ENCODE measurements around the gene XPOT. TPM values are rescaled to one million over a fixed set of nuclear protein-coding genes. Genes with fewer than 3 reads are reported as not detected.

XPOT gene
- total and polyA plus RNA-seq, 2 of the 4 experiments (the other 2 are of a cell fraction), result 40.9 to 80.8 TPM

- in situ Hi-C loops (cut with MboI; ENCODE audit: low sequenced_read_pairs), result no loop called here
- H4K5ac ChIP-seq (ENCODE audit: low read depth, low read length), result no peak overlapping the region
- no TSS peak for BruUV-seq (replicated peaks)
Measured at GRCh38 chr12:64466178-64466577, 62.0 kb downstream of the XPOT start.

More at GRCh38 chr12:64466178-64466577, 62.0 kb downstream of the XPOT start:
- peaks cover 8% of the 10 kb centered on the region; the same call in 1 of the 2 replicates for H4K20me1 ChIP-seq (ENCODE audit: insufficient read depth, low read length)
- ChIA-PET POLR2A (ENCODE audit: unreplicated experiment) (no interaction called here), CTCF (no interaction called here)
- no peak overlapping the region for H2AK9ac ChIP-seq (replicated peaks; ENCODE audit: low read depth, low read length, poor library complexity)
- no peak overlapping the region for H3K14ac ChIP-seq (replicated peaks; ENCODE audit: low read depth, low read length)
- H2BK20ac ChIP-seq (ENCODE audit: low read depth, low read length), result no peak overlapping the region
- DNase-seq, result no peak
- no peak overlapping the region for H3K27ac ChIP-seq (ENCODE audit: insufficient read depth, low read length)
- H3K9me1 ChIP-seq (ENCODE audit: insufficient read depth, low read length), result peaks cover 19% of the 10 kb centered on the region
- H3K18ac ChIP-seq (ENCODE audit: low read depth, low read length), result no peak overlapping the region
- no peak overlapping the region for H3K9ac ChIP-seq (ENCODE audit: low read depth, low read length)
- H2AFZ ChIP-seq (replicated peaks; ENCODE audit: low read length, poor library complexity), result no peak overlapping the region
- no peak overlapping the region for H3K4me3 ChIP-seq (ENCODE audit: insufficient read depth, low read depth, low read length)
- no peak overlapping the region for H4K8ac ChIP-seq (ENCODE audit: low read depth in 2 of 2, low read length in 2 of 2)
- peaks cover 6% of the 10 kb centered on the region for H3K4me1 ChIP-seq (ENCODE audit: control insufficient read depth, insufficient read depth, low read length)
- H3K56ac ChIP-seq (ENCODE audit: extremely low read depth, insufficient read depth, low read length), result no peak overlapping the region
- no peak for ATAC-seq (ENCODE audit: low read depth)
- no peak overlapping the region for H2BK15ac ChIP-seq (ENCODE audit: low read depth, low read length)
- dilution Hi-C loops (cut with HindIII; ENCODE audit: low sequenced_read_pairs, unreplicated experiment), result no loop called here
- intact Hi-C loops (cut with micrococcal nuclease), result no loop called here
- H4K91ac ChIP-seq (ENCODE audit: insufficient read depth, low read depth, low read length), result no peak overlapping the region
- no peak overlapping the region for H3K4ac ChIP-seq (ENCODE audit: low read depth, low read length)
- H3K27me3 ChIP-seq (ENCODE audit: control insufficient read depth, insufficient read depth, low read length), result no peaks in the 10 kb centered on the region
- TF ChIP-seq RAD21 (IDR thresholded peaks at IDR 0.05; ENCODE audit: low read length), result no peak
- TF ChIP-seq ELK1 (IDR thresholded peaks at IDR 0.05; ENCODE audit: borderline replicate concordance, low read depth, low read length), result no peak
- no peak for TF ChIP-seq FOS (IDR thresholded peaks at IDR 0.05; ENCODE audit: low read depth, low read length)
- TF ChIP-seq RCOR1 (IDR thresholded peaks at IDR 0.05; ENCODE audit: insufficient replicate concordance, low read length), result no peak
- no peak for TF ChIP-seq USF2 (IDR thresholded peaks at IDR 0.05; ENCODE audit: low read depth, low read length)
- no peak for TF ChIP-seq MXI1 (IDR thresholded peaks at IDR 0.05; ENCODE audit: borderline replicate concordance, low read depth, low read length)
- no peak overlapping the region for H2AK5ac ChIP-seq (ENCODE audit: low read depth, low read length)
- H3K79me1 ChIP-seq (ENCODE audit: low read depth in 1 of 2, low read length in 2 of 2), result peaks cover 12 to 47% of the 10 kb centered on the region in 2 experiments
- no peak overlapping the region for H3K4me2 ChIP-seq (ENCODE audit: low read depth, low read length)
- H2BK120ac ChIP-seq (ENCODE audit: low read depth, low read length), result no peak overlapping the region
- no peak overlapping the region for H2BK5ac ChIP-seq (ENCODE audit: low read depth, low read length, poor library complexity, severe bottlenecking)
- no peaks in the 10 kb centered on the region for H3K9me3 ChIP-seq (ENCODE audit: control insufficient read depth, insufficient read depth, low read length)
- H3K36me3 ChIP-seq (ENCODE audit: control insufficient read depth, insufficient read depth, low read length), result peaks cover 36% of the 10 kb centered on the region
- H3K23ac ChIP-seq (ENCODE audit: low read depth, low read length), result no peak overlapping the region
